Fibroblast of lung (primary cell): ENCODE measurements around the gene VSIG4. TPM values are rescaled to one million over a fixed set of nuclear protein-coding genes. Genes with fewer than 3 reads are reported as not detected.

Source experiments
- DNase-seq, 2 donors: peaks; one replicate each; pipeline versions ENCODE4 v3.0.0 to v3.0.0-alpha.2; 2010; ENCODE audit warnings: low read depth in 2 of 2
- H2AFZ ChIP-seq: 2 replicates; pipeline ENCODE4 v1.5.1; 2012; ENCODE audit warnings: low read length, control low read depth, inconsistent platforms
- H3K27ac ChIP-seq: 2 replicates; pipeline ENCODE4 v1.5.1; 2011; ENCODE audit warnings: low read length, control low read depth; ENCODE audit not compliant: insufficient read depth
- H3K27me3 ChIP-seq: 2 replicates; pipeline ENCODE4 v1.5.1; 2011; ENCODE audit warnings: mild to moderate bottlenecking, low read length; ENCODE audit not compliant: control insufficient read depth, insufficient read depth
- H3K36me3 ChIP-seq: 2 replicates; pipeline ENCODE4 v1.5.1; 2011; ENCODE audit warnings: low read length; ENCODE audit not compliant: control insufficient read depth, insufficient read depth
- H3K4me1 ChIP-seq: 2 replicates; pipeline ENCODE4 v1.5.1; 2011; ENCODE audit warnings: low read length; ENCODE audit not compliant: control insufficient read depth, insufficient read depth; ENCODE audit errors: extremely low read depth
- H3K4me2 ChIP-seq: 2 replicates; pipeline ENCODE4 v1.5.1; 2011; ENCODE audit warnings: low read length, control low read depth; ENCODE audit not compliant: insufficient read depth; ENCODE audit errors: extremely low read depth
- H3K4me3 ChIP-seq, 4 experiments: fragments of 200-600 bp in 1 of 4; sonication (generic) in 1 of 4; replicated peaks in 1 of 4; 2 replicates each; pipeline ENCODE4 v1.5.1; 2011 to 2016; ENCODE audit warnings: low read length in 4 of 4, low read depth in 3 of 4, mild to moderate bottlenecking in 3 of 4, control low read depth in 2 of 4, inconsistent platforms in 1 of 4, mixed read lengths in 1 of 4; ENCODE audit not compliant: insufficient read depth in 1 of 4; ENCODE audit errors: control extremely low read depth in 1 of 4
- H3K79me2 ChIP-seq: 2 replicates; pipeline ENCODE4 v1.5.1; 2012; ENCODE audit warnings: mild to moderate bottlenecking, low read length, inconsistent platforms; ENCODE audit not compliant: control insufficient read depth, insufficient read depth
- H3K9ac ChIP-seq: 2 replicates; pipeline ENCODE4 v1.5.1; 2011; ENCODE audit warnings: mild to moderate bottlenecking, low read length, control low read depth; ENCODE audit not compliant: insufficient read depth
- H3K9me3 ChIP-seq: 2 replicates; pipeline ENCODE4 v1.5.1; 2012; ENCODE audit warnings: low read depth, low read length; ENCODE audit not compliant: control insufficient read depth, insufficient read depth
- H4K20me1 ChIP-seq: 2 replicates; pipeline ENCODE4 v1.5.1; 2011; ENCODE audit warnings: low read length; ENCODE audit not compliant: control insufficient read depth, insufficient read depth; ENCODE audit errors: extremely low read depth
- CTCF ChIP-seq, 2 donors: IDR thresholded peaks in 1 of 2; conservative IDR thresholded peaks in 1 of 2; 1 replicate in 1 of 2; 2 replicates in 1 of 2; pipeline ENCODE4 v1.5.1; 2011 to 2012; ENCODE audit warnings: low read length in 2 of 2, control low read depth in 1 of 2, inconsistent platforms in 1 of 2, low read depth in 1 of 2, mild to moderate bottlenecking in 1 of 2
- EZH2 ChIP-seq: IDR thresholded peaks from 2 replicates; pipeline ENCODE4 v1.5.1; 2012; ENCODE audit warnings: low read length, control low read depth, mild to moderate bottlenecking; ENCODE audit errors: missing control alignments
- polyA plus RNA-seq, 2 donors: library from polyadenylated mRNA; depleted of rRNA in 1 of 2; stranded (reverse) in 1 of 2; unstranded in 1 of 2; fragments of >200 nt; gene quantifications; 2 replicates each; pipeline ENCODE4 v1.2.1, GENCODE V29; 2011 to 2012; ENCODE audit warnings: missing spikeins in 1 of 2
- total RNA-seq: library from RNA; depleted of rRNA; stranded (reverse); fragments of >200 nt; gene quantifications from 2 replicates; pipeline ENCODE4 v1.2.1, GENCODE V29; 2014

The VSIG4 gene
- total and polyA plus RNA-seq, 2 donors (not counting 1 experiment from before 2014, with no cell fraction given), result not detected

GRCh38 chrX:66013194-66013816 is 26.6 kb downstream of the VSIG4 start:
- TF ChIP-seq EZH2 (no peak), CTCF (conservative IDR thresholded peaks at IDR 0.05 in 1 of 2, IDR thresholded peaks at IDR 0.05 in 1 of 2; ENCODE audit: low read depth in 1 of 2, low read length in 2 of 2) (no peak)
- Histone ChIP-seq H3K4me3 (no peak overlapping the region), H3K36me3 (no peaks in the 10 kb centered on the region), H3K79me2 (no peaks in the 10 kb centered on the region), H3K9ac (no peak overlapping the region), H3K4me2 (no peak overlapping the region), H3K27me3 (no peaks in the 10 kb centered on the region), H4K20me1 (no peaks in the 10 kb centered on the region), H3K9me3 (no peaks in the 10 kb centered on the region), H3K4me1 (no peaks in the 10 kb centered on the region), H3K27ac (no peak overlapping the region), H2AFZ (no peak overlapping the region)
- no peak for DNase-seq

DNA sequence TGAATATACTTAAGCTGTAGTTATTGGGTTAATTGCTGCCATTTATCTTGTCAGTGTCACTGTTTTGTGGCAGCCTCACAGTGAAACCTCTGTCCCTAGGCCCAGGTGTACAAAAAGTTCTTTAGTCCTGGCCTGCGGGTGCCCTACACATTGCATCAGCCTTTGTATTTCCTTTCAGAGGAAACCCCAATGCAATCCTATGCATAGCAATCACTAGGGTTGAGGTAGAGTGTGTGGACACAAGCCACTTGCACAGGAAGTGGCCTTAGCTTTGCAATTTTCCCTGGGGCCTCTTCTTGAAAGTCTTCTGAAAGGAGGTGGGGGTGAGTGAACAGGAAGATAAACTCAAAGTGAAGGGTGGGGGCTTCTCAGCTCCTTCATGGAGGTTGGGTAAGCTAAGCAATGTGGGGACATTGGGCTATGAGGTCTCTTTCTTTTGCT is 27.8 kb downstream of the VSIG4 start:
- no peak for TF ChIP-seq CTCF (conservative IDR thresholded peaks at IDR 0.05 in 1 of 2, IDR thresholded peaks at IDR 0.05 in 1 of 2; ENCODE audit: low read depth in 1 of 2, low read length in 2 of 2)
- TF ChIP-seq EZH2, result no peak

GRCh38 chrX:66009231-66009845 is 30.5 kb downstream of the VSIG4 start:
- no peak for TF ChIP-seq CTCF (conservative IDR thresholded peaks at IDR 0.05 in 1 of 2, IDR thresholded peaks at IDR 0.05 in 1 of 2; ENCODE audit: low read depth in 1 of 2, low read length in 2 of 2)
- TF ChIP-seq EZH2, result no peak
- H3K4me2 ChIP-seq, result no peak overlapping the region
- H3K4me3 ChIP-seq, result no peak overlapping the region
- H3K27ac ChIP-seq, result no peak overlapping the region
- no peaks in the 10 kb centered on the region for H3K4me1 ChIP-seq
- H3K36me3 ChIP-seq, result no peaks in the 10 kb centered on the region
- DNase-seq, result no peak
- no peak overlapping the region for H3K9ac ChIP-seq
- H3K9me3 ChIP-seq, result no peaks in the 10 kb centered on the region
- H3K79me2 ChIP-seq, result no peaks in the 10 kb centered on the region
- H4K20me1 ChIP-seq, result no peaks in the 10 kb centered on the region
- H3K27me3 ChIP-seq, result no peaks in the 10 kb centered on the region
- H2AFZ ChIP-seq, result no peak overlapping the region

More for the DNA sequence above, 27.8 kb downstream of the VSIG4 start:
- no peak overlapping the region for H3K4me2 ChIP-seq
- no peaks in the 10 kb centered on the region for H3K4me1 ChIP-seq
- no peaks in the 10 kb centered on the region for H3K9me3 ChIP-seq
- H3K9ac ChIP-seq, result no peak overlapping the region
- H3K27ac ChIP-seq, result no peak overlapping the region
- no peak overlapping the region for H3K4me3 ChIP-seq
- H4K20me1 ChIP-seq, result no peaks in the 10 kb centered on the region
- H3K79me2 ChIP-seq, result no peaks in the 10 kb centered on the region
- H3K36me3 ChIP-seq, result no peaks in the 10 kb centered on the region
- no peak for DNase-seq
- H2AFZ ChIP-seq, result no peak overlapping the region
- no peaks in the 10 kb centered on the region for H3K27me3 ChIP-seq
